Germinal center (tissue), 1 donor: ENCODE results near the gene IGF2BP2.
"Not testable (repeated sequence)": the region's sequence is repeated elsewhere in the genome, so short reads cannot be mapped to it uniquely, and the experiment has no call there.

Source experiments
- DNase-seq: peaks from one replicate; pipeline ENCODE4 v3.0.0; 2012; ENCODE audit warnings: mixed read lengths, low spot score

The IGF2BP2 gene

DNA sequence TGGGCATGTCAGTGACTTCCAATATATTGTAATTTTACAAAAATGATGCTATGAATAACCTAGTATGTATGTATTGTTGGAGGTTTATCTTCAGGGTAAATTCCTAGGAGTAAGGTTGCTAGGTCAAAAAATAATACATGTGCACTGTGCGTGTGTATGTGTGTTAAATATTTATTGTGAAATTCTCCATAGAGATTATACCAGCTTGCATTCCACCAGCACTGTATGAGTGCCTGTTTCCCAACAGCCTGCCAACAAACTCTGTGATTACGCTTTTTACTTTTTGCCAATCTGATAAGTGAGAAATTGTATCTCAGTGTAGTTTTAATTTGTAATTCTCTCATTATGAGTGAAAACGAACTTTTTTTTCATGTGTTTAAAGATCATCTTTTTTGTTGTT lies 12.6 kb upstream of the IGF2BP2 start:
- no peak for DNase-seq

- no peak for DNase-seq
Measured at GRCh38 chr3:185831990-185832389, 7.1 kb upstream of the IGF2BP2 start.

GRCh38 chr3:185831195-185831594 lies 6.4 kb upstream of the IGF2BP2 start:
- DNase-seq = no peak

GRCh38 chr3:185830018-185830797 lies 5.4 kb upstream of the IGF2BP2 start:
- DNase-seq = no peak

DNA sequence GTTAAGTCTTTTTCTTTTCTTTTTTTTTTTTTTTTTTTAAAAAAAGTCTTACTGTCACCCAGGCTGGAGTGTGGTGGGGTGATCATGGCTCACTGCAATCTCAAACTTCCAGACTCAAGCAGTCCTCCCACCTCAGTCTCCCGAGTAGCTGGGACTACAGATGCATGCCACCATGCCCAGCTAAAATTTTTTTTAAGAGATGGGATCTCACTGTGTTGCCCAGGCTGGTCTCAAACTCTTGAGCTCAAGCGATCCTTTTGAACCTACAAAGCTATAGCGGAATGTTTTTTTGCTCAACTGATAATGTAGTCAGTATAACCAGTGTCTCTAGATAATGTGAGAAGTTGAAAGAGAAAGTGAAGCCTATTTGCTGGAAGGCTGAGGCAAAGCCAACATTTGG lies 3.9 kb upstream of the IGF2BP2 start:
- no peak for DNase-seq

GRCh38 chr3:185827595-185828344 lies 2.9 kb upstream of the IGF2BP2 start:
- no peak for DNase-seq

GRCh38 chr3:185825639-185826481 lies 1.0 kb upstream of the IGF2BP2 start:
- peak; percentile 3 for DNase-seq

DNA sequence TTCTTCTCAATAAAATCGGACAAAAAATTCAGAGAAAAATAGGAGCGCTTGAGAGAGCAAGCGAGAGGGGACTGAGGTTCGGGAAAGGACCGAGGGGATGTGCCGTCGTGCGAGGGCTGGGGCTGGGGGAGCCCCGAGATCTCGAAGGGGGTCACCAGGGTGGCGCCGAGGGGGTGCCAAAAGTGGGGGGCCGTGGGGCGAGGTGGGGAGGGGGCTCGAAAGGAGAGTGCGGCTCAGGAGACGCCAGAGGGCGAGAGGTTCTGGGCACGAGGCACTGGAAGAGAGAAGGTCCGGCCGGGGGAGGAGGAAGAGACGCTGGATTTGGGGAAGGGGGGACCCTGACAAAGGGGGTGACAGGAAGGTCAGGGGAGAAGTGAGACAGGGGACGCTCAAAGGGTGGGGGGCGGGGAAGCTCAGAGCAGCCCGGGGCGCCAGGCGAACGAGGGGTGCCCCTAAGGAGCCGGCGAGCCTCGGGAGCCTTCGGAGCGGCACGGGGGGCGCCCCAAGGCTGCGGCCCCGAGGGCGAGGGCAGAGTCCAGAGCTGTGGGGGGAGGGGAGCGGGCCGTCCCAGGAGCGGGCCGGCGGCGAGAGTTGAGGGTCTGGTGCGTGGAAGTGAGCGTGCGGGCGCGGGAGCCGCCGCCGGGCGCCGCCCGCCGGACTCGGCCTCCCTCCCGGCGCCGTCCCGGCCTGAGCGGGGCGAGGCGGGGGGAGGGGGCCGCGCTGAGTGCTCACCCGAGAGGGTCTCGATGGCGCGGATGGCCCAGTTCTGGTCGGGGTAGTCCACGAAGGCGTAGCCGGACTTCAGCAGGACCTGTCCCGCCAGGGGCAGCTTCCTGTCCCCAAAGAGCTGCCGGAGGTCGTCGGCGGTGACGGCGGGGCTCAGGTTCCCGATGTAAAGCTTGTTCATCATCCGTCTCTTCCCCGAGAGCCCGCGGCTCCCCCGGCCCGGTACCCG lies 514 bp downstream of the IGF2BP2 start:
- peak; percentile 10 for DNase-seq

DNA sequence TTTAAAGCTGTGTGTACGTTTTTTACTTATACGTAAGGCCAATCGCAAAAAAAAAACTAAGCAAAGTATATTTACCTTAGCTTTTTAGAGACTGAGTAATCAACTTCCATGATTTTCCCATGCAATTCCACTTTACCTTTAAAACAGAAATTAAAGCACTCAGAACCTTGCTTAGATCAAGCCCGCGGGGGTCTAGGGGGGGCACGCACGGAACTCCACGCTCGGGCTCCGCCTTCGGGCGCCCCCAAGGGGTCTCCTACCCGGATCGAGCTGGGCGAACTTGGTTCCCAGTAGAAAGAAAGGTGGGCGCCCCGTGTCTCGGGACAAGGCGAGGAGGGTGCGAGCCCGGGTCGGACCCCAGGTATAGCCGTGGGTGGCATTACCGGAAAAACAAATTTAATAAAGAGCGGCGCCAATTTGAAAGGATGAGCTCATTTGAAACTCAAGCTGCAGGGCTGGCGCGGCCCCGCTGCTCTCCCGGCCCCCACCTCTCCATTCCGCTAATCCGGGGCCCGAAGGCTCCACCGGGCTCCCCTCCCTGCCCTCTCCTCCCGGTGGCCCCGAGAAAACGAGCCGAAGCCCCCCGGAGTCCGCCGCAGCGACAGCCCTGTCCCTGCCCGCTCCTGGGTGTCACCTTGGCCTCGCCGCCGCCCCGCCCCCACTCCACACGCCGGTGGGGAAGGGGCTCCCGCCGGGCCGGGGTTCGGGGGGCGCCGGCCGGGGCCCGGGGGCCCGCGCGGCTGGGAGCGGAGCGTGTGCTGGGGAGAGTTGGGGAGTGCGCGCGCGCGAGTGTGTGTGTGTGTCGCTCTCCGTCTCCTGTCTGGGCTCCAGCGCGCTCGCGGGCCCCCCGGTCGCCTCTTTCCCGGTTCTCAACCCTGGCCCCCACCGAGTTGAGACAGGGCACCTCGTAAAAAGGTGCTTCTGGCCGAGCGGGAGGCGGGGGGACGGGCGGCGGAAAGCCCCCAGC lies 1.5 kb downstream of the IGF2BP2 start:
- DNase-seq = peak; percentile 41

DNA sequence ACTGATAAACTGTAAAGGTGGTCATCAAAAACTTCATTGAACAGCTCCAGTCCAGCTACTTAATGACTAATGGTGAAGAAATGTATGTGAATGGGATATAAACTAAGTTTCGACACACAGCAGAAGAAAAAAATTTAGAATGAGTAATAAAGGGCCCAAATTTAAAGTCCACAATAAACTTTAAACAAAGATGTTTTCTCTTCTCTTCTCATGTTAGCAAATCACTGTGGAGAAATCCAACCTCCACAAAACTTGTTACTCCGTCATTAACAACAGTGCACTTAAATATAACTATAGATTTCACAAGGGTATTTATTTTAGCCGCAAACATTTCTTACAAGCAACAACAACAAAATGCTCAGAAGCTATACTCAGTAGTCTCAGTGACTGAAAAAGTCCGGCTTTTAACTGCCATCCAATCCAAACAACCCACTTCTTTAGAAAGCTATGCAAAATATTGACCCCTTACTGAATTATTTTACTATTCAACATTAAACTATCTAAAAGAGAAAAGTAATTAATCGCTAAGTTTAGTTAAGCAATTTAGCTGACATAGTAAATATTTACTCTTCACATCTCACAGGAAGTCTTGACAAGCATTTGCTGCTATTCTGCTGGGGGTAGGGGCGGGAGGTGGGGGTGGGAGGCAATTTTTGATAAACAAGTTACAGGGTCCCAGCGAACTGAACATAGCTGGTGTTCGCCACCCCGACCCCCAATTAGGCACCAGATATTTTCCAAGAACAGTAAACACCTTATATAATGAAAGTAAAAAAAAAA lies 2.4 kb downstream of the IGF2BP2 start:
- no peak for DNase-seq

GRCh38 chr3:185820973-185821758 lies 3.7 kb downstream of the IGF2BP2 start:
- DNase-seq = no peak

DNA sequence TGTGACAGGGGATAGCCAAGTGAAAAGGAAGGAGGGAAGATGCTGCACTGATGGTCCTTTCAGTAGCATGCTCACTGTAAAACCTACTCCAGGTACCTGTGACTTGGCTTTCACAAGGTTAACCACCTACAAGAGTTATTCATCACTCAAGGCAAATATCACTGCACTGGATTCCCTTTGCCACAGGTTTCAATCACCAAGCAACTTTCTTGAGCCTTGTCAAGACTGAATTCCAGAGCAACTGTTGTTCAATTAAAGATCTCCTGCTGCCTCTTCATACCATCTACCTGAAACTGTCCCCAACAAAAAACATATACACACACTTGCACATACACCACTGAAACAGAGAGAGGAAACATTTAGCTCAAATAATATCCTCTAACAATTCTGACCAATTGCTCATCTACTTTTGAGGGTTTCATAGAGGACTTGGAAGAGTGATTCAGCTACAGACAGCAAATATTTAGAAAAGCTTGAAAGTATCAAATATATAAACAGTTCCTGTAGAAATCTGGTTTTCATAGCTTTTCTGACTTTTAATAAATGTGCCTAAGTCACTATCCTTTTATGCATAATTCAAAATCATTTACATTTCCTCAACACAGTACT lies 6.5 kb downstream of the IGF2BP2 start:
- DNase-seq = no peak

DNA sequence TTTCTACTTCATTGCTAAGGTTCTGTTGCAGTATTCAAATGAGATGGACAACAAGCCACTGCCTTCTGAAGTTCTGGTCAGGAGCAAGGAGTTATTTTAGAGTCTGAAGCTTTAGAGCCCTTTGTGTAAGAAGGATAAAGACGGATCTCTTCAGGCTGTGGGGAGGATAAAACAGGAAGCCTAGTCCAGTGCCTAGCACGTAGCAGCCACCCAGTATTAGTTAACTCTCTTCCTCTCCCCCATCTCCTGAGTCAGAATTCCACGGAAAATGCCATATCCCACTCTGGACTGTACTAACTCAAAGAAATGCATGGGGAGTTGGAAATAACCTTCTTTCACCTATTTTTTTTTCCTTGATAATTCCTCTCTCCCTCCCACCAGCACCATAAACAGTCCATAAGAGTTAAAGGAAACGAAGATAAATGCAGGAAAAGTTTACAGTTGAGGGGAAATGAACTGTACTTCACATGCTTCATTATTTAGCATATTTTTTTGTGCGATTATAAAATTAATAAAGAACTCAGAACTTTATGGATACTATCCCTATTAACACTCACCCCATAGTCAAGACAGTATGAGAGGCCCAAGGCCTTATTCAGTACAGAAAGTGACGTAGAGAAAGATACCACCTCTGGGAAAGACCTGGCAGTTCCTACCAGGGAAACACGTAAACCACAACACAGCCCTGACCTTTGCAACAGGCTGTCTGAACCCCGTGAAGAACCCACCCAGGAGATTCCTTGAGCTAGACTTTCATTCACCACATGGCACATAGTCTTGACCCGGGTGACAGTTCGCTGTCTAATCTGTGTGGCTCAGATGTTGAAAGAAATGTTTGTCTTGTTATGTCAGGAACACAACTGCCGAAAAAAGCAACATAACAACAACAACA lies 9.2 kb downstream of the IGF2BP2 start:
- no peak for DNase-seq

DNA sequence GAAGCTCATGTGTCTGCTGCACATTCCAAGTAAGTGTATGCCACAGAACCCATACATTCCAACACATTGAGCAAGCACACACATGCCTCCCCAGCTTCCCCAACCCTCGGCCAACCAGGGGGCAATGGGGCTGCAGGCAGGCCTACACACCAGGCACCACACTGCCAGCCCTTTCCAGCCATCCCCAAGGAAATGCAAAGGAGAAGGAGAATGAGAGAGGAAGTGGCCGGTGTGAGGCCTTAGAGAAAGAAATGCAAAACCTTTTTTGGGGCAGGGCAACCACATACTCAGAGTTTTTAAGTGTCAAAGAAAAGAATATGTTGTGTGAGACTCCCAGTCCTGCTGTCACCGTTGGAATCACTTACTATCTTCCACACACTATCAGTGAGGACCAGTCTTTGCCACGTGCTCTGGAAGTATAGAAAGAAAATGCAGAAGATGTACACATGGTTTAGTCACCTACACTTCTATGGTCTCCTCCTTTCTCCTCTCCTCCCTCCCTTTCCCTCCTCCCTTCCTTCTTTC lies 11.1 kb downstream of the IGF2BP2 start:
- no peak for DNase-seq

- DNase-seq = no peak
Measured at GRCh38 chr3:185813205-185813604, 11.6 kb downstream of the IGF2BP2 start.

GRCh38 chr3:185807445-185808068 lies 17.3 kb downstream of the IGF2BP2 start:
- no peak for DNase-seq

DNA sequence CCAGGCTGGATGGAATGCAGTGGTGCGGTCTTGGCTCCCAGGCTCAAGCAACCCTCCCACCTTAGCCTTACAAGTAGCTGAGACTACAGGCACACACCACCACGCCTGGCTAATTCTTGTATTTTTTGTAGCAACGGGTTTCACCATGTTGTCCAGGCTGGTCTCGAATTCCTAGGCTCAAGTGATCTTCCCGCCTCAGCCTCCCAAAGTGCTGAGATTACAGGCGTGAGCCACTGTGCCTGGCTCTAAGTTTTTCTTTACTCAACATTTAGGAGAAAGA lies 26.1 kb downstream of the IGF2BP2 start:
- DNase-seq = not testable (repeated sequence)
